NCI-H2227 treated with DMSO at 0.1 percent for 48 hours (cell line): ENCODE measurements around the gene FNDC3B.
A peak's percentile ranks its signal among the peaks of the same experiment; 100 is the strongest.

ENCODE experiments used
- DNase-seq: peaks from one replicate; lab custom pipeline; 2025; lab: John Stamatoyannopoulos, UW

Gene FNDC3B

GRCh38 chr3:172115787-172116186 lies 76.4 kb downstream of the FNDC3B start:
- DNase-seq = no peak

DNA sequence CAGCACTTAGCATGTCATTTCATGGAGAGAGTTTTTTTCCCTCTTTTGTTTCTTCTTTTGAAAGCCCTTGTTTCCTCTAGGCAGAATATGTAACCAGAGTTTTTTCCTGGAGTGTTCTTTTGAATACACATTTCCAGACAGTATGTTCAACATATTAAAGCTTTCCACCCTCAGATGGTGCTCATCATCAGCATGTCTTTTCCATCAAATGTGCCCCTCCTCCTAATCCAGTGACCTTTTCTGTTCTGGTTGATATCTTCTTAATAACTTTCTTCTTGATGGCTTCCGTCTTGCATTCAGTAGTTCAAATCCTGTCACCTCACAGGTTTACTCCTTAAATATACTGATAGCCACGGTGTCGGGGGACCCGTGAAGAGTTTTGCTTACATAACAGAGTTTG lies 78.6 kb downstream of the FNDC3B start:
- DNase-seq = no peak

DNA sequence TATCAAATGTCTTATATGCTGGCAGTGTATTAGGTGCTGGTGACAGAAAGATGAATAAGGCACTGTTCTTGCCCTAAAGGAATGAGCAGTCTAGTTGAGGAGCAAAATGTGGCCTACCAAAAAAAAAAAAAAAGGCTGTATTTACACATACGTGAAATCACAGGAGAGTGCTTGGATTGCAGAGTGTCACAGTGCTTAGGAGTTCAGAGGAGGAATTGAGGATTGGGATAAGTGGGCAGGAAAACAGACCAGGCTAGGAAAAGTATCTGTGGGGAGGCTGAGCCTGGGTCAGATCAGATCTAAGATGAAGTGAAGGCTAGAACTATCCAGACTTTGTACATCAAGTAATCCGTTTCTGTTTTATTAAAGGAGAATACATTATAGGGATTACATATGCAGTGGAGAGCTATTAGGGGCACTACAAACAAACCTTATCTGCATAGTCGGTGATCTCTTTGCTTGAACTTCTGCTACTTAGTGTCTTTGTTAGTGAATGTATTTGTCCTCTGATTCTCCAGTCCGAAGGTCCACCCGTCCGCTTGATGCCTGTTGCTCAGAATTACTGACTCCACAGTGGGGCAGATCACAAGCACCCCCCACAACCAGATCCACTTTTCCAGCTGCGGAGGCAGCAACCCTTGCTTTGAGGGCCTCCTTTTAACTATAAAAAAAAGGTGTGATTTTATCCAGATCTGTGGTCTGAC lies 80.0 kb downstream of the FNDC3B start:
- no peak for DNase-seq

DNA sequence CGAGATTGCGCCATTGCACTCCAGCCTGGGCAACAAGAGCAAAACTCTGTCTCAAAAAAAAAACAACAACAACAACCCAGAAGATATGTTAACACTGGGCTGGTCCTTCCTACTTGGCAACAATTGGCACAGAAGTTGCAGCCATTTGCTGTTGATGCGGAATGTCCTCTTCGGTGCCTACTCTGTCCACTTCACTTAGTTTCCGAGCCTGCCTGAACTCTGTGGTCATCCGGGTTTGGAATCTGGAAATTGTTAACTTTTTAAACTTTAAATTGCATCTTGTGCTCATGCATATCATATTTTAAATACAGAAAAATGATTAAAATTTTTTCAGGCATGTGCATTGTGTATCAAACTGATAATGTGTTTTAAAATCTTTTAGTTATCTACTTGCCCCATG lies 81.5 kb downstream of the FNDC3B start:
- DNase-seq = no peak

DNA sequence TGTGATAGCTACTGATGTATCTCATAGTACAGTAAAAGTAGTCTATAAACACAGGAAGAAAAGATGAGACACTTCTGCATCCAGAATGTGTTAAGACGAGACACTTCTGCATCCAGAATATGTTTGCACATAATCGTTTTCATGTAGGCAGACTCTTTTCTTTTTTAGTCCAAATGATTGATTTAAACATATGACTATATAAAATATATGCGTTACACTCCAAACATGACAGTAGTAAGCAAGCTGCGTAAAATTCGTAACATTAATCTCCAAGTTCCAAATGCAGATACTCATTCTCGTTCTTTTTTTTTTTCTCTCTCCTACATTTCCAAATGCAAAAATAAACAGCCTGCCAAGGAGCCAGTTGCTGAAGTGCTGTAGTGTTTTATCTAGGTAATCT lies 82.6 kb downstream of the FNDC3B start:
- DNase-seq = no peak

DNA sequence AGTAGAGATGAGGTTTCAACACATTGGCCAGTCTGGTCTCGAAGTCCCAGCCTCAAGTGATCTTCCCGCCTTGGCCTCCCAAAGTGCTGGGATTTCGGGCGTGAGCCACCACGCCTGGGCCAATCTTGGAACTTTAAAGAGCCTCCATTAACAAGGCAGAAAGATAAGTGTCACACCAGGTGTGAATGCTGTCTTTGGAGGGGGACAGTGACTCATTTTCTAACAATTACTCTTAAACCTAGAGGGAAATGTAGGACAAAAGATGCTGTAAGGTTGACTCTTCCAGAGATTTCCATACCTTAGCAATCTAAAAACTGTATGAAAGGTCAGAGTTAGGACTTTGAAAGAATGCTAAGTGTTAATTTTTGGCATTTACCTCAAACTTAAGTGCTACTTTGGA lies 84.9 kb downstream of the FNDC3B start:
- DNase-seq = no peak

- no peak for DNase-seq
Observed at GRCh38 chr3:172125053-172125452, 85.7 kb downstream of the FNDC3B start.

DNA sequence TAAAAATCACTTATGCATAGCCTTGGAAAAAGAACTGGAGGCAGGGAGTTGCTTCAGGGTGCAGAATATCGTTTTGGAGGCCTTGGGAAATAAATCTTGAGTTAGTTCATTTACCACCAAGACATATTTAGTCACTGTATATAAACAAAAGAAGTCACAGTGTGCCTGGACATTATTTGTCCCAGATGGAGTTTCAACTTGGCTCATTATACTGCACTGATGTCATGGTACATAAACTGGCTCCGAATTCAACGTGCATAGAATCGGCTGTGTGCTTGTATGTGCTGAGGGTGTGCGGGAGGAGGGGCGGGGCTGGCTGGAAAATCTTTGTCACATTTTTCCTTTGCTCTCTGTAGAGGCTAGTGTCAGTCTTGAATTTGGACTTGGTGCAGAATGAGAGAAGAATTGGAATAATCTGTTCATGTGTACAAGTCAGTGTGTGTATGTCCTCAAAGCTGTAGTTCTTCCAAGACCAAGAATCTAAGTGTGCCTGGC lies 86.6 kb downstream of the FNDC3B start:
- no peak for DNase-seq

DNA sequence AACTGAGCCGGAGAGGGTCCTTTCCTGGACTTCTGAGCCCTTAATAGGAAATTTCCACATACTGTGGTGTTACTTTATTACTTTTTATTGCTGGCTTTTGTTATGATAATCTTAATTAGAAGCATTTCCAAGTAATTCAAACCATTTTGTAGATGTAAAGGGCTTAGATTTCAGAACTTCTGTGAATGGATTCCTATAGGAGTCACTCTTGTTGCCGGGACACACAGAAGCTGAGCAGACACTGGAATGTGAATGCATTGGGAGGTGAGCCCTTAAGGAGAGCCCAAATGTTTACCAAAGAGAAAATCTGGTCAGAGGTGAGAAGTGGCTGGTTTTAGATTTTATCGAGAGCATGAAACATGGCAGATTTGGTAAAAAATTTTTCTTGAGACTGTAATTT lies 87.4 kb downstream of the FNDC3B start:
- no peak for DNase-seq

- no peak for DNase-seq
Observed at GRCh38 chr3:172127141-172127540, 87.8 kb downstream of the FNDC3B start.

GRCh38 chr3:172127929-172128580 lies 88.7 kb downstream of the FNDC3B start:
- DNase-seq = no peak

DNA sequence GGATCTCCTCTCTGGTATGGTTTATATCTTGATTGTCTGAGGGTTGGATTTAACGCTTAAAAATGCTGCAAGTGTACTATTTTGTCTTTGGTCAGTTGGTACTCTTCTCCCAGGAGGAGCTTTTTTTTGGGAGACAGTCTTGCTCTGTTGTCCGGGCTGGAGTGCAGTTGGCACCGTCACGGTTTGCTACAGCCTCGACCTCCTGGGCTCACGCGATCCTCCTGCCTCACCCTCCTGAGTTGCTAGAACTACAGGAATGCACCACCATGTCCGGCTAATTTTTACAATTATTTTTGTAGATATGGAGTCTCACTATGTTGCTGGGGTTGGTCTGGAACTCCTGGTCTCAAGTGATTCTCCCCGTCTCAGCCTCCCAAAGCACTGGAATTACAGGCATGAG lies 89.5 kb downstream of the FNDC3B start:
- DNase-seq = no peak

DNA sequence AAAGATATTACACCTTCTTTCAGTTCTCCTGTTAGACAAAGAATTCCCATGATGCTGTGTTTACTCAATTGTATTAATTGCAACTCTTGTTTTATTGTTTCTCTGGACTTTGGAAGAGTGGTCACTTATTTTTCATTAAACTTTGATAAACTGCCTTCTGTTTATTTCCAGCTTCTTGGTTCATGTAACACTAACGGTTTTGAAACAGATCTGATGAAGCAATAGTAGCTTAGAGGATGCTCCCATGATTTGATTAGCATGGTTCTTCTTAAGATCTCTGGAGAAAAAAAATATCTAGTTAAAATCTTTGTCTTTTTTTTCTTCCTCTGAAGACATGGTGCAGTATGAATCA lies 90.1 kb downstream of the FNDC3B start:
- no peak for DNase-seq

DNA sequence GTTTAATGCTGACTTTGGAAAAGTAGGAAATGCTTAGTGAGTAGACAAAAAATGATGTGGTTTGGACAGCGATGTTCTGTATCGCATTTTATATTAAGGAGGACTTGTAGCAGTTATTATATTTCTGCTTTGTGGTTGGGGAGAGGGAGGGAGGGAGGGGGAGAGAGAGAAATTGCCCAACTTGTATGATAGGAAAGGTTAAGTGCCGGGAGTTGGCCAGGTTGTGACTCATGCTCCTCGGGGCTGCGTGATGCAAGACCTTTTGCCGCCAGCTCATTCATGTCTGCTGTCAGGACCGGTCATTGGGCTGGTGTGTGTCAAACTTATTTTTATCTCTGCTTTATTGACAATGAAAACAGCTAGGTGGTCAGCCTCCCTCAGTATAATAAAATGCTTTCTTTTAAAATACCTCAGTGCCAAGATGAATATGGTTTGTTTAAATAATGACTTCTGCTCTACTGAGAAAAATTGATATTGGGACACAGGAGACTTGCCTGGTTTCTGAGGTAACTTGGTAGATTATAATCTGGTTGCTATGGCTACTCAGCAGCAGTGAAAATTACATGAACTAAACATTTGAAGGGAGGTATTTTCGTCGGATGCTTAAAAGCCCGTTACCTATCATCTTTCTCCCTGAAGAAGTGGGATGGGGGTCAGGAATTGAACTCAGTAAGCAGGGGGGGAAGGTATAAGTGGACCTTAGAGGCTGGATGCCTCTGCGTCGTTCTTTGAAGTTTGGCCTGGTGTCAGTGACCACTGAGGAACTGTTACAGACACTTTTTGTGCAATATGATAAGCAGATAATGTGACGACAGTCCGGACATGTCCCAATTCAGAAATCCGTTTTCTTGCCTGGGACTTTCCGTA lies 90.7 kb downstream of the FNDC3B start:
- DNase-seq = peak; percentile 24

DNA sequence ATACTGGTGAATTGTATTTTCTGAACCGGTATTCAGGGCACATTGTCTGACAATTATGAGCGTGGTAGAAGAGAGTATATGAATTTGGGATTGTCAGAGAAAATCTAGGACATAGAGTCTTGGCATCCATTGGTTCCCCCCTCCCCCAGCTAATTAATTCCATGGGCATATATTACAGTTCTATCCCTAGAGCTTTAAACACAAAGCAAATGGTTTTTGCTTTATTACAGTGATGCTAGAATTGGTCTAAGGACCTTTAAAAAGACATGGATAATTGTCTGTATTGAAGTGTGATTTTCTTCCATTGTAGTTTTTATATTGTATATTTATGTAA lies 91.3 kb downstream of the FNDC3B start:
- no peak for DNase-seq

- no peak for DNase-seq
Observed at GRCh38 chr3:172131746-172132145, 92.4 kb downstream of the FNDC3B start.

GRCh38 chr3:172132159-172132586 lies 92.8 kb downstream of the FNDC3B start:
- no peak for DNase-seq

DNA sequence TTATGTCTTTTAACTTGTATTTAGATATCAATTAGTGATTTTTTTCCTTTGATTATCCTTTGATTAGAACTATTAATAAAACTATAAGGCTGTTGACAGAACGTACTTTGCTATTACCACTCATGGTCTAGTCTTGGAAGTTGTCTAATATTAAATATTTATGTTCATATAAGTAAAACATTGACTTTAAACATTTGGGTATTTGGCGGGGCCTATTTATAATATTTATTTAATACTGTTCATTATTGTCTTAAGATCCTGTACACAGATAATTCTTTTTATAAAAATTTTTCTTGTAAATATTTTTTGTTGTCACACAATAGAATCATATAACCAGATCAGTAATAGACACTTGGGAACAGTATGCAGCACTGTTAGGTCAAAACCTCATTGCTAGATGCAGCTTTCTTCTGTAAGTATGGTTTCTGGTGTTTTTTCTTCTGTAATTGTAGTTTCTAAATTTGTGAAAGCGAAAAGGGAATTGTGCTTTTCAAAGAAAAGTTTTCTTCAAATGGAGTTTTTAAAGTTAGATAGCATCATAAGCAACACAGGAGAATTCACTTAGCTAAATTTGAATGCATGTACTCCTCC lies 93.4 kb downstream of the FNDC3B start:
- no peak for DNase-seq

DNA sequence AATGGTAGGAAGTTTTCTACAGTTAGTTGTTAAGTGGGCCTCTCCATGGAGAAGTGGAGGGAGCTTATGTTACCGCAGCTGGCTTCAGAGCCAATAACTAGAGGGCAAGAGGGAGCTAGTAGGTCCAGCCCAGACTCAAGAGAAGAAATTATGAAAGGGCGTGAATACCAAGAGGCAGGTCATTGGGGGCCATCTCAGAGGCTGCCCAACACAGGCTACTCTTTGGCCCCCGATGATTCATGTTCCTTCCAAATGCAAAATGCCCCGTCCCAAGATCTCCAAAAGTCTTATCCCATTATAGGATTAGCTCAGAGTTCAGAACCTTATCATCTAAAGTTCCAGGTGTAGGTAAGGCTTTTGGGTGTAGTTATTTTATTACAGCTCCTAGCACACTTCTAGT lies 94.5 kb downstream of the FNDC3B start:
- no peak for DNase-seq

- no peak for DNase-seq
Observed at GRCh38 chr3:172134352-172134751, 95.0 kb downstream of the FNDC3B start.

DNA sequence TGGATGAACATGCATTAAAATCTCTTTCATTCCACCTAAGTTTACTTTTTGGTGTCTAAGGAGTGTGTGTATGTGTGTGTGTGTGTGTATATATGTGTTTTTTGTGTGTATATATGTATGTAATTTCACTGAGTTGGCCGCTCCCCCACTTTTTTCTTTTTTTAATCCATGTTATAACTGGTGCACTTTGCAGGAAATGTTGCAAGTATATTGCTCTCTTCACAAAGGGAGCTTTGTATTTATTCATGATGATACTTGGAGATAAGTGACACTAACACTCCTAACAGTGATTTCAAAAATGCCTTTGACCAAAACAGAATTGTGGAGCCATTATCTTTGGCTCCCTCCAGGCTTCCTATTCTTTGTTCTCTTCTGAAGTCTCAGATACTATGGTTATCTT lies 95.8 kb downstream of the FNDC3B start:
- DNase-seq = no peak

DNA sequence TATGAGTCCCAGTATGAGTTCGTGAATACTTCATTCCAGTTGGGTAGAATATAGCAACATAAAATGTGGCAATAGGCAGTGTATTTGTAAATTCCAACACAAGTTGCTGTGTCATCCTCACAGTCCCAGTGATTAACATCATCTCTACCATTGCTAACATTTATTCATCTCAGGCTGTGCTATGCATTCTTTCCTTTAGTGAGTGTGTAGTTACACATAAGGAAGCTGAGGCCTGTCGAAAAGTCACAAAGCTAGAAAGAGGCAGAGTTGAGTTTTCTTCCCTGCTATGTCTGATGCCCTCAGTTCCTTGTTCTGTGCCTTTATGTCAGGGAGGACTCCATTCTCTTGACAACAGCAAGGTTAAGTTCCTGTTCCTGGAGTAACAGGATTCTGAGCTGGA lies 96.4 kb downstream of the FNDC3B start:
- DNase-seq = no peak

GRCh38 chr3:172136330-172136729 lies 97.0 kb downstream of the FNDC3B start:
- no peak for DNase-seq
